DMS79 (cell line): ENCODE results near the gene KIF27.
"Not testable (repeated sequence)": the region's sequence is repeated elsewhere in the genome, so short reads cannot be mapped to it uniquely, and the experiment has no call there.

Source experiments
- DNase-seq: peaks from one replicate; lab custom pipeline; 2025; lab: John Stamatoyannopoulos, UW

The KIF27 gene

GRCh38 chr9:83920927-83921707 is at the start of gene KIF27:
Gene KIF27 (minus strand): TSS chr9:83921432. CDS start chr9:83915591, 5,841 bp downstream.
- peak; percentile 56 for DNase-seq

- no peak for DNase-seq
Observed at GRCh38 chr9:83969602-83970001, 48.4 kb upstream of the KIF27 start.

GRCh38 chr9:83967073-83967472 is 45.8 kb upstream of the KIF27 start:
- DNase-seq, result no peak

GRCh38 chr9:83966209-83966582 is 45.0 kb upstream of the KIF27 start:
- no peak for DNase-seq

- DNase-seq, result no peak
Observed at GRCh38 chr9:83965350-83966208, 44.3 kb upstream of the KIF27 start.

GRCh38 chr9:83964973-83965349 is 43.7 kb upstream of the KIF27 start:
- no peak for DNase-seq

GRCh38 chr9:83962165-83962564 is 40.9 kb upstream of the KIF27 start:
- no peak for DNase-seq

GRCh38 chr9:83960991-83961390 is 39.8 kb upstream of the KIF27 start:
- DNase-seq, result no peak

GRCh38 chr9:83959061-83959460 is 37.8 kb upstream of the KIF27 start:
- DNase-seq, result no peak

GRCh38 chr9:83957248-83957513 is 35.9 kb upstream of the KIF27 start:
- DNase-seq, result no peak

GRCh38 chr9:83956436-83957247 is 35.4 kb upstream of the KIF27 start:
- peak; percentile 35 for DNase-seq

GRCh38 chr9:83956086-83956435 is 34.8 kb upstream of the KIF27 start:
- no peak for DNase-seq

GRCh38 chr9:83948096-83948495 is 26.9 kb upstream of the KIF27 start:
- DNase-seq, result not testable (repeated sequence)

GRCh38 chr9:83940590-83941303 is 19.5 kb upstream of the KIF27 start:
- no peak for DNase-seq

- DNase-seq, result no peak
Observed at GRCh38 chr9:83937861-83938455, 16.7 kb upstream of the KIF27 start.

GRCh38 chr9:83936523-83936922 is 15.3 kb upstream of the KIF27 start:
- no peak for DNase-seq

GRCh38 chr9:83935276-83935935 is 14.2 kb upstream of the KIF27 start:
- no peak for DNase-seq

- no peak for DNase-seq
Observed at GRCh38 chr9:83934569-83935275, 13.5 kb upstream of the KIF27 start.

- DNase-seq, result no peak
Observed at GRCh38 chr9:83933790-83934189, 12.6 kb upstream of the KIF27 start.

- DNase-seq, result no peak
Observed at GRCh38 chr9:83932851-83933250, 11.6 kb upstream of the KIF27 start.

GRCh38 chr9:83932011-83932410 is 10.8 kb upstream of the KIF27 start:
- no peak for DNase-seq
